ENCODE results near the gene RBM25. TPM values are rescaled to one million over a fixed set of nuclear protein-coding genes. Genes with fewer than 3 reads are reported as not detected.

RBM25 gene
- total RNA-seq, 1 donor from 2014 or later, result 59.6 TPM

DNA sequence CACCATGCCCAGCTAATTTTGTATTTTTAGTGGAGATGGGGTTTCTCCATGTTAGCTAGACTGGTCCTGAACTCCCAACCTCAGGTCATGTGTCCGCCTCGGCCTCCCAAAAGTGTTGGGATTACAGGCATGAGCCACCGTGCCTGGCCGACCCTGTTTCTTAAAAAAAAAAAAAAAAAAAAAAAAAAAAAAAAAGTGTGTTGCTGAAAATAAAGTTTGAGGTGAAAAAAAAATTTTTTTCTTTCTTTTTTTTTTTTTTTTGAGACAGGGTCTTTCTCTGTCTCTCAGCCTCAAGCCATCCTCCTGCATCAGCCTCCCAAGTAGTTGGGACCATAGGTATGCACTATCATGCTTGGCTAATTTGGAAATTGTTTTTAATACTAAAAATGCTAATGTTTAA is 11.3 kb downstream of the RBM25 start:
- TF ChIP-seq, protein P1, sequence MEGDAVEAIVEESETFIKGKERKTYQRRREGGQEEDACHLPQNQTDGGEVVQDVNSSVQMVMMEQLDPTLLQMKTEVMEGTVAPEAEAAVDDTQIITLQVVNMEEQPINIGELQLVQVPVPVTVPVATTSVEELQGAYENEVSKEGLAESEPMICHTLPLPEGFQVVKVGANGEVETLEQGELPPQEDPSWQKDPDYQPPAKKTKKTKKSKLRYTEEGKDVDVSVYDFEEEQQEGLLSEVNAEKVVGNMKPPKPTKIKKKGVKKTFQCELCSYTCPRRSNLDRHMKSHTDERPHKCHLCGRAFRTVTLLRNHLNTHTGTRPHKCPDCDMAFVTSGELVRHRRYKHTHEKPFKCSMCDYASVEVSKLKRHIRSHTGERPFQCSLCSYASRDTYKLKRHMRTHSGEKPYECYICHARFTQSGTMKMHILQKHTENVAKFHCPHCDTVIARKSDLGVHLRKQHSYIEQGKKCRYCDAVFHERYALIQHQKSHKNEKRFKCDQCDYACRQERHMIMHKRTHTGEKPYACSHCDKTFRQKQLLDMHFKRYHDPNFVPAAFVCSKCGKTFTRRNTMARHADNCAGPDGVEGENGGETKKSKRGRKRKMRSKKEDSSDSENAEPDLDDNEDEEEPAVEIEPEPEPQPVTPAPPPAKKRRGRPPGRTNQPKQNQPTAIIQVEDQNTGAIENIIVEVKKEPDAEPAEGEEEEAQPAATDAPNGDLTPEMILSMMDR (IDR thresholded peaks at IDR 0.05), result no peak
- Histone ChIP-seq H3K4me3 (no peak overlapping the region), H3K36me3 (peaks cover 8 to 21% of the 10 kb centered on the region in 2 donors), H3K9me3 (no peaks in the 10 kb centered on the region), H3K27ac (no peak overlapping the region), H3K27me3 (no peaks in the 10 kb centered on the region), H3K4me1 (peaks cover 6% of the 10 kb centered on the region in 2 donors)
- intact Hi-C loops (cut with DNase I), result no loop called here
- no peak for DNase-seq (ENCODE audit: low spot score in 2 of 2)

DNA sequence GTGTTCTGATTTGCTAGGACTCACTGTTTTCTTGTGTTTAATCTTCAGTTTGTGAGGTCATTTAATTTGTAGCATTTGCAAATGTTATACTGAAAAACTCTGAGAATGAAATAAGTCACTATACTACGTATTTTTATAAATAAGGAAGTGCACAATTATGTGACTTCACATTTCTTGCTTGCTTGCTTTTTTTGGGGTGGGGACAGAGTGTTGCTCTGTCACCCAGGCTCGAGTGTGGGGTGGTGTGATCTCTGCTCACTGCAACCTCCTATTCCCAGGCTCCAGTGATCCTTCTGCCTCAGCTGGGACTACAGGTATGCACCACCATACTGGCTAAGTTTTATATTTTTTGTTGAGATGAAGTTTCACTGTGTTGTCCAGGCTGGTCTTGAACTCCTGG is 32.7 kb downstream of the RBM25 start:
- Histone ChIP-seq H3K4me3 (no peak overlapping the region), H3K36me3 (peaks cover 45 to 62% of the 10 kb centered on the region in 2 donors), H3K27ac (no peak overlapping the region), H3K27me3 (no peaks in the 10 kb centered on the region), H3K4me1 (no peaks in the 10 kb centered on the region), H3K9me3 (no peaks in the 10 kb centered on the region)
- intact Hi-C loops (cut with DNase I), result no loop called here
- no peak for DNase-seq (ENCODE audit: low spot score in 2 of 2)
- TF ChIP-seq, protein P1 (IDR thresholded peaks at IDR 0.05), result no peak

DNA sequence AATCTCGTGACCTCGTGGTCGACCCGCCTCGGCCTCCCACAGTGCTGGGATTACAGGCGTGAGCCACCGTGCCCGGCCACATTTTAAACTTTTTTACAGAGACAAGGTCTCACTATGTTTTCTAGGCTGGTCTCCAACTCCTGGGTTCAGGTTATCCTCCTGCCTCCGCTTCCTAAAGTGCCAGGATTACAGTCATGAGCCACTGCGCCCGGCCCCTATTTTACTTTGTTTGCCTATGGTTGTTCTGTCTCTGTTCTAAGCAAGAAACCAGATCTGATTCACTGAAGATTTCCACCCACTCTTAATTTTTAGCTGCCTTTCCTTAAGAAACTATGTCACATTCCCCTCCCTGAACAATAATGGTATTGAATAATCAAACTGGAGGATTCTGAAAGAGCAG is 39.1 kb downstream of the RBM25 start:
- H3K27me3 ChIP-seq, result no peaks in the 10 kb centered on the region
- DNase-seq (ENCODE audit: low spot score in 2 of 2), result no peak
- no peaks in the 10 kb centered on the region for H3K4me1 ChIP-seq
- H3K36me3 ChIP-seq, result peaks cover 41 to 63% of the 10 kb centered on the region in 2 donors
- TF ChIP-seq, protein P1 (IDR thresholded peaks at IDR 0.05), result no peak
- H3K27ac ChIP-seq, result no peak overlapping the region
- no peak overlapping the region for H3K4me3 ChIP-seq
- intact Hi-C loops (cut with DNase I), result no loop called here
- H3K9me3 ChIP-seq, result no peaks in the 10 kb centered on the region

DNA sequence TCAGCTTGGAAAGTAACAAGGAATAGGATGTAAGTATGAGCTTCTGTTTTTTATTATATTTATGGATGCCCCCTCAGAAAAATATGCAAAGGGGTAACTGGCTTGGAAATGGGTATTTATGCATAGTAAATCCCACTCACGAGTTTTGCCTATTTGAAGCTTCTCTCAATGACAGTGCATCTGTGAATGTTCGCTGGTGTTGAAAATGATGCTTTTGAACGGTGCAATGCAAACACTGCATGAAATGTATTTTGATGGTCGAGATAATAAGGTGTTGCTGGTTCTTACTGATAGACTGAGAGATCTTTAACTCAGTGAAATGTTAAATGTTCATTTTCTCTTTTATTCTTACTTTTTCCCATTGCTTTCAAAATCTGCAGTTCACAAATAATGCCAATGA is 42.0 kb downstream of the RBM25 start:
- H3K27me3 ChIP-seq, result no peaks in the 10 kb centered on the region
- peaks cover 61 to 83% of the 10 kb centered on the region in 2 donors for H3K36me3 ChIP-seq
- DNase-seq (ENCODE audit: low spot score in 2 of 2), result no peak
- H3K27ac ChIP-seq, result no peak overlapping the region
- intact Hi-C loops (cut with DNase I), result no loop called here
- no peaks in the 10 kb centered on the region for H3K9me3 ChIP-seq
- no peaks in the 10 kb centered on the region for H3K4me1 ChIP-seq
- no peak overlapping the region for H3K4me3 ChIP-seq
- TF ChIP-seq, protein P1 (IDR thresholded peaks at IDR 0.05), result no peak

DNA sequence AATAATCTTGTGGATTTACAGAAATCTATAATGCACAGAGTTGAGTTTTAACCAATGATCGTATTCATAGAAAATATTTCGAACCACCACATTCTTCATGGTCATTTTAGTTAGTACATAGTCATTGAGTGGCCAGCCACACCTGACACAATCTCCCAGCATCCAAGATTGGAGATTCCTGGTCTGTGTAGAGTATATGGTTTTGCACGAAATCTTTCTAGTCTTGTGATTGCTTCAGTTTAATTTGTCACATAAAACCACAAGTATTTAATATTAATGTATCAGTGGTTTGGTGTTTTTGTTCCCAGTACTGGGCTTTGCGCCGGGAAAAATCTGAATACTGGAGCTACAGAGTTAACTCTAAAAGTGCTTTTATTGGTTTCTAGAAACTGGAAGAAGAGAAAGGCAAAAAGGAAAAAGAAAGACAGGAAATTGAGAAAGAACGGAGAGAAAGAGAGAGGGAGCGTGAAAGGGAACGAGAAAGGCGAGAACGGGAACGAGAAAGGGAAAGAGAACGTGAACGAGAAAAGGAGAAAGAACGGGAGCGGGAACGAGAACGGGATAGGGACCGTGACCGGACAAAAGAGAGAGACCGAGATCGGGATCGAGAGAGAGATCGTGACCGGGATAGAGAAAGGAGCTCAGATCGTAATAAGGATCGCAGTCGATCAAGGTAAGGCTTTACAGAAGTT is 44.6 kb downstream of the RBM25 start:
- no peak overlapping the region for H3K27ac ChIP-seq
- no peak for DNase-seq (ENCODE audit: low spot score in 2 of 2)
- no peaks in the 10 kb centered on the region for H3K27me3 ChIP-seq
- H3K9me3 ChIP-seq, result no peaks in the 10 kb centered on the region
- H3K4me1 ChIP-seq, result no peaks in the 10 kb centered on the region
- intact Hi-C loops (cut with DNase I), result no loop called here
- H3K4me3 ChIP-seq, result no peak overlapping the region
- TF ChIP-seq, protein P1 (IDR thresholded peaks at IDR 0.05), result no peak
- peaks cover 71 to 93% of the 10 kb centered on the region in 2 donors for H3K36me3 ChIP-seq

Measured in ascending aorta (tissue), 2 donors.